ENCODE results near the gene KIF1A.

The KIF1A gene

DNA sequence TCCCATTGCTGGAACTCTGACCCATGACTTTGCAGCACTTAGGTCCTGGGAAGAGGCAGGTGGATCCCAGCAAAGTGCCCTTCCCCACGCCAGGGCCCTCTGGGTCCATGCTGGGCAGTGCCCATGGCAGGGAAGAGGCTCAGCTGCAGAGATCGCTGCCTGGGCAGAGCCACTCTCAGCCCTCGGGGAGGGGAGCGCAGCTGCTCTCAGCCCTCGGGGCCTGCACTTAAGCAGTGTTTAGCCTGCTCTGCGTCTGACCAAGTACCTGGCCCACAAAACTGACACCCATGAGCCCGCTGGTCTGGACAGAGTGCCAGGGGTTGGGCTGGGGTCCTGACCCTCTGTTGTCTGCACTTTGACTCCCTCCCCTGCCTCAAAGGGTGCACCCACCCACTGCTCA lies 82.1 kb downstream of the KIF1A start:
- H4K20me1 ChIP-seq (ENCODE audit: insufficient read depth, low read length), result no peaks in the 10 kb centered on the region
- H3F3A ChIP-seq (ENCODE audit: insufficient read depth, low read length), result no peaks in the 10 kb centered on the region
- H3K36me3 ChIP-seq (replicated peaks; ENCODE audit: insufficient read depth, low read length), result no peaks in the 10 kb centered on the region
- no peak overlapping the region for H3K27ac ChIP-seq (ENCODE audit: low read length)
- no peak overlapping the region for H3K4me2 ChIP-seq (ENCODE audit: low read depth, low read length)
- H3K79me2 ChIP-seq (ENCODE audit: low read length), result no peaks in the 10 kb centered on the region
- no peak overlapping the region for H3K9ac ChIP-seq (ENCODE audit: low read length)
- DNase-seq, result no peak
- no peaks in the 10 kb centered on the region for H3K4me1 ChIP-seq (ENCODE audit: low read length)
- H2AFZ ChIP-seq (ENCODE audit: low read length), result no peak overlapping the region
- TF ChIP-seq, protein P1, sequence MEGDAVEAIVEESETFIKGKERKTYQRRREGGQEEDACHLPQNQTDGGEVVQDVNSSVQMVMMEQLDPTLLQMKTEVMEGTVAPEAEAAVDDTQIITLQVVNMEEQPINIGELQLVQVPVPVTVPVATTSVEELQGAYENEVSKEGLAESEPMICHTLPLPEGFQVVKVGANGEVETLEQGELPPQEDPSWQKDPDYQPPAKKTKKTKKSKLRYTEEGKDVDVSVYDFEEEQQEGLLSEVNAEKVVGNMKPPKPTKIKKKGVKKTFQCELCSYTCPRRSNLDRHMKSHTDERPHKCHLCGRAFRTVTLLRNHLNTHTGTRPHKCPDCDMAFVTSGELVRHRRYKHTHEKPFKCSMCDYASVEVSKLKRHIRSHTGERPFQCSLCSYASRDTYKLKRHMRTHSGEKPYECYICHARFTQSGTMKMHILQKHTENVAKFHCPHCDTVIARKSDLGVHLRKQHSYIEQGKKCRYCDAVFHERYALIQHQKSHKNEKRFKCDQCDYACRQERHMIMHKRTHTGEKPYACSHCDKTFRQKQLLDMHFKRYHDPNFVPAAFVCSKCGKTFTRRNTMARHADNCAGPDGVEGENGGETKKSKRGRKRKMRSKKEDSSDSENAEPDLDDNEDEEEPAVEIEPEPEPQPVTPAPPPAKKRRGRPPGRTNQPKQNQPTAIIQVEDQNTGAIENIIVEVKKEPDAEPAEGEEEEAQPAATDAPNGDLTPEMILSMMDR (IDR thresholded peaks at IDR 0.05; ENCODE audit: low read length), result no peak
- TF ChIP-seq EZH2phosphoT487 (IDR thresholded peaks at IDR 0.05; ENCODE audit: low read length), result no peak
- TF ChIP-seq EZH2 (optimal IDR thresholded peaks at IDR 0.05; ENCODE audit: low read depth, low read length), result no peak
- H3K4me3 ChIP-seq (ENCODE audit: low read length), result no peak overlapping the region
- H3K9me2 ChIP-seq (replicated peaks; ENCODE audit: insufficient read depth, low read length), result no peaks in the 10 kb centered on the region
- H3K9me3 ChIP-seq (replicated peaks; ENCODE audit: insufficient read depth, low read length), result no peaks in the 10 kb centered on the region
- peaks cover 87% of the 10 kb centered on the region for H3K27me3 ChIP-seq (replicated peaks; ENCODE audit: insufficient read depth, low read length)

DNA sequence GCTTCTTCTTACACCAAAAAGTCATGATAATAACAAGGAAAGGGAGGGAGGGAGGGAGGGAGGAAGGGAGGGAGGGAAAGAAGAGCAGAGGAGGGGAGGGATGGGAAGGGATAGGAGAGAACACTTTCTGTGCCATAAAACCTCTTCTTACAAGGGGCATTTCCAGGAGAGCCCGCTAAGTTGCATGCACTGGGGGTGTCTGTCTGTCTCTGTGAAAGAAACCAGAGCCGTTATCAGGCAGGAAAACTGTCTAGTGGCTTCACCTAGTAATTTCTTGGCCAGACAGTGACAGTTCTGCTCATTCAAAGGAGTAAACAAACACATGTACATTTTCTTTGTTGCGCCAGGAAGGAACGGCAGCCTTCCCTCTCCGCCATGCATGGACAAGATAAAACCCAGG lies 82.5 kb downstream of the KIF1A start:
- no peaks in the 10 kb centered on the region for H3K9me3 ChIP-seq (replicated peaks; ENCODE audit: insufficient read depth, low read length)
- H3K4me3 ChIP-seq (ENCODE audit: low read length), result no peak overlapping the region
- H3K79me2 ChIP-seq (ENCODE audit: low read length), result no peaks in the 10 kb centered on the region
- H3K4me1 ChIP-seq (ENCODE audit: low read length), result no peaks in the 10 kb centered on the region
- no peak overlapping the region for H3K4me2 ChIP-seq (ENCODE audit: low read depth, low read length)
- H3K27ac ChIP-seq (ENCODE audit: low read length), result no peak overlapping the region
- no peak for DNase-seq
- H3F3A ChIP-seq (ENCODE audit: insufficient read depth, low read length), result no peaks in the 10 kb centered on the region
- H3K9ac ChIP-seq (ENCODE audit: low read length), result no peak overlapping the region
- H3K27me3 ChIP-seq (replicated peaks; ENCODE audit: insufficient read depth, low read length), result peaks cover 88% of the 10 kb centered on the region
- H4K20me1 ChIP-seq (ENCODE audit: insufficient read depth, low read length), result no peaks in the 10 kb centered on the region
- no peak overlapping the region for H2AFZ ChIP-seq (ENCODE audit: low read length)
- H3K9me2 ChIP-seq (replicated peaks; ENCODE audit: insufficient read depth, low read length), result no peaks in the 10 kb centered on the region
- no peak for TF ChIP-seq EZH2phosphoT487 (IDR thresholded peaks at IDR 0.05; ENCODE audit: low read length)
- H3K36me3 ChIP-seq (replicated peaks; ENCODE audit: insufficient read depth, low read length), result no peaks in the 10 kb centered on the region

DNA sequence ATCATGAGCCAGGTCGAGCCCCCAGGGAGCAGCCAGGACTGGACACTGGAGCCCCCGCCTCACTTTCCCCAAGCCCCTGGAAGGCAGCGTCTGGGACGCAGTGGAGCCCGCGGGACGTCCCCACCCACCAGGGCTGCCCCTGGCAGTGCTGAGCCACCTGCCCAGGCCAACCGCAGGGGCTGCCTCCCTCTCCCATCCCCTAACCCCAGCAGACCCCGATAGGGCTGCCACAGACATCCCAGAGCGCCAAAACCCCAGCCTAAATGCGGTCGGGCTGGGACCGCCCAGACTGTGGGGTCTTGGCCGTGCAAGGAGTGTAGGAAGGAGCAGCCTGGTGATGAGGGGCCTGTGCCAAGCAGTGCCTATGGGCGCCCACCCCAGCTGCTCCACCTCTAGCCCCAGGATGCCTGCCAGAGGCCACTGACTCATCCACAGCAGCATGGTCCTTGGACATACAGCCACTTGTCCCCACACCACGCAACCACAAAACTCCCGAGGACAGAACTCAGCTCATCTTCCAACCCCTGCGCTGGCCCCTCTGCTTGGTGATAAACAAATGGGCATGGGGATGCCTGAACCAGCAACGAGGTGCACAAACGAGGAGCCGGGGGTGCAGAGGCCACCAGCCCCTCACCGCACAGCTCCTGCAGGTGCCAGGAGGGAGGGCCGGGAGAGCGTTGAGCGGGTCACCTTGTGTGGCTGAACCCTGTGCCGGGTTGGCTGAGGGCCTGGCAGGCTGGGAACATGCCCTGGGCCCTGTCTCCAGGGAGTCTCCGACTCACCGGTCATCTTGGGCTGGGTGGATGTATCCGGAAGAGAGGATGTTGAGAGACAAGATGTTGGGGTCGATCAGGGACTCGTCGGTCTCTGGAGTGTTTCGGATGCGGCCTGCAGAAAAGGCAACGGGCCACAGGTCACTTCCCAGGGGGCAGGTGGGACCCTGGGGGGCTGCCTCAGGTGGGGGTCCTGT lies 83.5 kb downstream of the KIF1A start:
- Histone ChIP-seq H3K4me2 (ENCODE audit: low read depth, low read length) (no peak overlapping the region), H3F3A (ENCODE audit: insufficient read depth, low read length) (no peaks in the 10 kb centered on the region), H3K27me3 (replicated peaks; ENCODE audit: insufficient read depth, low read length) (peaks cover 79% of the 10 kb centered on the region), H2AFZ (ENCODE audit: low read length) (no peak overlapping the region), H3K27ac (ENCODE audit: low read length) (no peak overlapping the region), H3K9me2 (replicated peaks; ENCODE audit: insufficient read depth, low read length) (no peaks in the 10 kb centered on the region), H3K4me3 (ENCODE audit: low read length) (no peak overlapping the region), H3K9me3 (replicated peaks; ENCODE audit: insufficient read depth, low read length) (no peaks in the 10 kb centered on the region), H3K79me2 (ENCODE audit: low read length) (no peaks in the 10 kb centered on the region), H3K36me3 (replicated peaks; ENCODE audit: insufficient read depth, low read length) (no peaks in the 10 kb centered on the region), H3K4me1 (ENCODE audit: low read length) (no peaks in the 10 kb centered on the region), H3K9ac (ENCODE audit: low read length) (no peak overlapping the region), H4K20me1 (ENCODE audit: insufficient read depth, low read length) (no peaks in the 10 kb centered on the region)
- TF ChIP-seq EZH2 (optimal IDR thresholded peaks at IDR 0.05; ENCODE audit: low read depth, low read length), result no peak
- TF ChIP-seq EZH2phosphoT487 (IDR thresholded peaks at IDR 0.05; ENCODE audit: low read length), result no peak
- DNase-seq, result no peak

DNA sequence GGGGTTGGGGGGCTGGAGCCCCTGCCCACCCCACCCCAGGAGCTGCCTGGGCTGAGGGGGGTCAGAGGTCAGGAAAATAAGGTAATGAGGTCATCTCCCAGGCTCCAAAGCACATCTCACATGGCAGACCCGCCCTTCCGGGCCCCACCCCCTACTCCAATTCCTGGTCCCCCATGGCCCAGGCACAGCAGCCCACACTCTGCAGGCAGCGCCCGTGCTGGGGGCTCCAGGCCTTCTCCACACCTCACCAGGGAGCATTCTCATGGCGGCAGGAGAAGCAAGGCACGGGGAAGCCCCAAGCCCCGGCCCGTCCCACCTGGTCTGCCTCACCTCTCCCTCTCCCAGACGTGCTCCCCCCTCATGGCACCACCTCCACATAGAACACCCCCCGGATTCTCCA lies 84.5 kb downstream of the KIF1A start:
- no peaks in the 10 kb centered on the region for H3K4me1 ChIP-seq (ENCODE audit: low read length)
- H3K9me2 ChIP-seq (replicated peaks; ENCODE audit: insufficient read depth, low read length), result no peaks in the 10 kb centered on the region
- H3K79me2 ChIP-seq (ENCODE audit: low read length), result no peaks in the 10 kb centered on the region
- no peak overlapping the region for H2AFZ ChIP-seq (ENCODE audit: low read length)
- no peaks in the 10 kb centered on the region for H3K36me3 ChIP-seq (replicated peaks; ENCODE audit: insufficient read depth, low read length)
- TF ChIP-seq, protein P1 (IDR thresholded peaks at IDR 0.05; ENCODE audit: low read length), result no peak
- no peak for TF ChIP-seq EZH2phosphoT487 (IDR thresholded peaks at IDR 0.05; ENCODE audit: low read length)
- no peak for TF ChIP-seq EZH2 (optimal IDR thresholded peaks at IDR 0.05; ENCODE audit: low read depth, low read length)
- no peaks in the 10 kb centered on the region for H3K9me3 ChIP-seq (replicated peaks; ENCODE audit: insufficient read depth, low read length)
- no peak overlapping the region for H3K4me2 ChIP-seq (ENCODE audit: low read depth, low read length)
- no peaks in the 10 kb centered on the region for H4K20me1 ChIP-seq (ENCODE audit: insufficient read depth, low read length)
- DNase-seq, result no peak
- no peak overlapping the region for H3K4me3 ChIP-seq (ENCODE audit: low read length)
- no peak overlapping the region for H3K27ac ChIP-seq (ENCODE audit: low read length)
- H3K9ac ChIP-seq (ENCODE audit: low read length), result no peak overlapping the region
- no peaks in the 10 kb centered on the region for H3F3A ChIP-seq (ENCODE audit: insufficient read depth, low read length)
- H3K27me3 ChIP-seq (replicated peaks; ENCODE audit: insufficient read depth, low read length), result peaks cover 79% of the 10 kb centered on the region

Measured in MM.1S (cell line).